T1000 (cell line): ENCODE measurements around the gene ST6GAL1.
"Not testable (repeated sequence)": the region's sequence is repeated elsewhere in the genome, so short reads cannot be mapped to it uniquely, and the experiment has no call there.

Experiments
- DNase-seq: peaks from one replicate; lab custom pipeline; 2025; ENCODE audit warnings: mixed read lengths; lab: John Stamatoyannopoulos, UW

Gene ST6GAL1

DNA sequence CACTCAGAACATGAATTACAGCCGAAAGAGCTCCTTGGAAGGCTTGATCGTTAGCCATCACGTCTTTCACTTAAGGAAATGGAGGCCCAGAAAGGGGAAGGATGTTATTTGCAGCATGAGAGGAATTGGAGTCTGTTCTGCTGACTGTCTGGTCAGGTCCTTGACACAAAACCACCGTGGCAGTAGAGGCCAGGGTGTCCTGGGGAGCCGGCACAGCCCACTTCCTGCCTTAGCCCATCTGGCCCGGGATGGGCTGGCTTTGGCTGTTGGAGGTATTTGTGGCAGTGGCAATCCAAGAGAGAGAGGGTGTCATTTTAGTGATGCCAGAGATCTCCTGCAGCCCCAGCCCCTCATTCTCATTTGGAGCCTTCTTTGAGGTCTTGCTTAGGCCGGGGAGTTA is 37.4 kb downstream of the ST6GAL1 start:
- DNase-seq = no peak

DNA sequence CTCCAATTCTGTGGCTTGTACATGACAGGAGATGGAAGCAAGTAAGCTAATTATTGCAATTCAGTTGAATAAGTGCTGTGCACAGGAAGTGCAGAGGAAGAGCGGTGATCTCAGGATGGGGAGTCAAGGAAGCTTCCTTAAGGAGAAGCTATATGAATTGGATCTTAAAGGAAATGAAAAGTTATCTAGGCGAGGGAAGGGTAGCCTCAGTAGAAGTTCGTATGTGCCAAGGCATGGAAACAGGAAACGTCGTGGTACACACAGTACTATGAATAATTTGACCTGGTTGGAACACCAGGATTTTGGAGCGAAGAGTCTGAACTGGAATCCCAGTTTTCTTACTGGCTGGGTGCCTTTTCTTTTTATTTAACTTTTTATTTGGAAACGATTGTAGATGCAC is 39.3 kb downstream of the ST6GAL1 start:
- DNase-seq = no peak

DNA sequence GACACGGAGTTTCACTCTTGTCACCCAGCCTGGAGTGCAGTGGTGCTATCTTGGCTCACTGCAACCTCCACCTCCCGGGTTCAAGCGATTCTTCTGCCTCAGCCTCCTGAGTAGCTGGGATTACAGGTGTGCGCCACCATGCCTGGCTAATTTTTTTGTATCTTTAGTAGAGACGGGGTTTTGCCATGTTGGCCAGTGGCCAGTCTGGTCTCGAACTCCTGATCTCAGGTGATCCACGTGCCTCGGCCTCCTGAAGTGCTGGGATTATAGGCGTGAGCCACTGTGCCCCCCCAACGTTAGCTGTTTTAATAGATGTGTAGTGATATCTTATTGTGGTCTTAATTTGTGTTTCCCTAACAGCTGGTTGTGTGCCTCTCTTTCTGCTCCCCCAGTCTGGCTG is 40.8 kb downstream of the ST6GAL1 start:
- DNase-seq = not testable (repeated sequence)

DNA sequence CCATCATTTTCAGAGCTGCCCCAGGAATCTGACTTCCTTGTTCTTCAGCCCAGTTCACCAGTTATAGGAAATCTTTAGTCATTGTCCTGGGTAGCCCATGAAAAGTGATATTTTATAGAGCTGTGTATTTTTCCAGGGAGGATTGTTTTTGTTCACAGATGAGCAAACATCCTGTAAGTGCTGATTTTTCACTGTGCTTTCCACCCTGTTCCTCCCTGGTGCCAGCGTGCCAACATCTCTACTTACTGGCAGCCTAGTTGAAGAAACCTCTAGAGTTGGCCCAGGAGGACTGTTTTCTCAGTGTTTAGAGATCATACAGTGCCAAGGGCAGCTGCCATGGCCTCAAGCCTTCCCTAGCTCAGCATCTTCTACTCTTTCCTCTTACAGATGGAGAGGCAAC is 41.3 kb downstream of the ST6GAL1 start:
- no peak for DNase-seq

DNA sequence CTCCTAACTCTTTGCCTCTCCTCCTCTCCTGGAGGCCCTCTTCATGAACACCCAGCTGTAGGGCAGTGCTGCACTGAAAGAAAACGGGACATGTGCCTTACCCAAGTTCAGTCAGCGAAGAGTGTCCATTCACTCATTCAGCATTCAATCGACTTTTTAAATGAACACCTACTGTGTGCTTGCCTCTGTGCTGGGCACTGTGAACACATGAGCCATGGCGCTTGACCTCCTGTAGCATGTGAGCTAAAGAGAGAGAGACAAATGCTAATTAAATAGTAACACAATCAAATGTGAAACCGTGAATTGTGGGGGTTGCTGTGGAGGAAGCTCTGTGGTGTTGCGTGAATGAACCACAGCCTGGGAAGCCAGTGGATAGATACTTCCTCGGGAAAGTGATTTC is 43.4 kb downstream of the ST6GAL1 start:
- DNase-seq = no peak

DNA sequence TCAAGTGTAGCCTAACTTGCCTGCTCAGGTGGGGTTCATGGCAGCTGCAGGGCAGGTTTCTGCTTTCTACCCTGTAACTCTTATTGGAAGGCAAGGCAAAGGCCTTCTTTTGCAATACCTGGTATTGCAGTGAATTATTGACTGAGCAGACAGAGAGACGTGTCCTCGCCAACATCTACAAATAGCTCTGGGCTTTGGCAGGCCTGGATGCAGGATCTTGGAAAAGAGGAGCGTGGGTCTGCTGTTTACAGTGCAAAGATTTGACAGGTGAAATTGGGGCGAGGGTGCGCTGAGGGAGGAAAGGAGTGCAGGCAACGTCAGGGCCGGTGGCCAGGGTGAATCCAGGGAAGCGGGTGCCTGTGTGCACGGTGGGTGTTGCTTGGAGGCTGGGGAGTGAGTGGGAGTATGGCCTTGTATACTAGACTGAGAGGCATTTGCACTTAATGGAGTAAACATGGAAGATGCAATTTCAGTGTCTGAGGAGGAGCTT is 44.5 kb downstream of the ST6GAL1 start:
- no peak for DNase-seq

DNA sequence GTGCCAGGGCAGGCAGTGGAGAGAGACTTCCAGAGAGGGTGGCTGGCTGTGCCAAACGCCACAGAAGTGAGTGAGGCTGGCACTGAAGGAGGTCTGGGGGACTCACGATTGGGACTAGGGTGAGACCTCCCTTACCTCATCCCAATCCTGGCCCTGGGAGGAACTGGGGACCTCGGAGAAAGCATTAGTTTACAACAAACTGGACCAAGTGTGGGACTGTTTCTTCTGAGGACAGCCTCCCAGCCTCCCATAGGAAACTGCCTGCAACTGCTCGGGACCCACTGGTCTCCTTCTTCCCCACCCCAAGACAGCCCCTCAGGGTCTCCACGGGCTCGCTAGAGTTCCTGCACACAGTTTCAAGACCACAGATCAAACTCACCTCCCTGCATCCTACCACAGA is 45.4 kb downstream of the ST6GAL1 start:
- no peak for DNase-seq

DNA sequence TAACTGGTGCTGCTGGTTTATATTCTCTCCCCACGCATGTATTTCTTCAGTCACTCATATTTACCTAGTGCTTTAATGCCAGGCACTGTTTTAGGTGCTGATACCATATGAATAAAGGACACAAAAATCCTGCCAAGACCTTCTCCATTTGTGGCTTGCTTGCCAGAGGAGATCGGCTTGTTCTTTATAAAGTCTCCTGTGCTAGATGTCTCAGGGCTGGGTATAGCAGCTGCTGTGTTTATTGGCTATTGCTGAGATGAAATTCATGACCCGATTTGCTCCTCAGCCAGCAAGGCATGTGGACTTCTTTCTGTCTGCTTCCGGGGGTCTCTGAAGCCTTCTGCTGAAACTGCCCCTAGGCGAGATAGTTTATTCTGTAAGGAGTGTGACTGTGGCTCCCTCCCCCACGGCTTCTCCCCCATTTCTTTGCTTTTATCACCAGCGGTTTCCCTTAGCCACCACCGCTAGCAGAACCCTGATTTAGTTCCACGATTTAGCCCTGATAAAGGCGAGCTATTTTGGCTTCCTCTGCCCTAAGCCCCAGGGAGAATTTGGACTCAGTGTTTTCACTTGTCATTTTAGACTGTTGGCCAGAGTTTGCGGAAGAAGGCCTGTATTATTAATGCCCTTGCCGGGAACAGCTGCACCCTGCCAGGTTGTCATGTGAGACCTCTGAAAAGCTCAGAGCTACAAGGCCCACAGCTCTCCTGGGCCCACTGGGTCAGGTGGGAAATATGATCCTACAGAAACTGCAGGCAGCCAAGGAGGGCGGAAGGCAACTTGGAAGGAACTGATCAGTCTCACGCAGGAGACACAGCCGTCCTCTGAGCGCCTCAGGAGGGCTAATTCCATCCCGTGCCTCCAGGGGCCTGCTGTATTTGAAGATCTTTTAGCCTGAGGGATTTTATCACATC is 46.8 kb downstream of the ST6GAL1 start:
- no peak for DNase-seq

DNA sequence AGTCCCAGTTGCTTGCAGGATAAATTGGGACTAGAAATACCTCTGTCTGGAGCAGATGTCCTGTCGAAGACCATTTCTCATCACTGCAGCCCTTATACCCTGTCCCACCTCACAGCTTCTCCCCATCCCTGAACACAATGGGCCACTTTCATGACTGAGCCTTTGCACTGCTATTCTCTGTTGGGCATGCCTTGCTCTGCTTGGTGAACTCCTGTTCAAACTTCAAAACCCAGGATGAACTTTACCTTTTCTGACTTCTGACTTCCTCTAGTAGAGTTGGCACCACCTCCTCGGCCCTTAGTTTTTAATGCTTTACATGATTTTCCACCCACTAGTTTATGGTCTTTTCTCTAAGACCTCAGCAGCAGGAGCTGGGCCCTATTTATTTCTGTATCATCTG is 48.4 kb downstream of the ST6GAL1 start:
- no peak for DNase-seq

DNA sequence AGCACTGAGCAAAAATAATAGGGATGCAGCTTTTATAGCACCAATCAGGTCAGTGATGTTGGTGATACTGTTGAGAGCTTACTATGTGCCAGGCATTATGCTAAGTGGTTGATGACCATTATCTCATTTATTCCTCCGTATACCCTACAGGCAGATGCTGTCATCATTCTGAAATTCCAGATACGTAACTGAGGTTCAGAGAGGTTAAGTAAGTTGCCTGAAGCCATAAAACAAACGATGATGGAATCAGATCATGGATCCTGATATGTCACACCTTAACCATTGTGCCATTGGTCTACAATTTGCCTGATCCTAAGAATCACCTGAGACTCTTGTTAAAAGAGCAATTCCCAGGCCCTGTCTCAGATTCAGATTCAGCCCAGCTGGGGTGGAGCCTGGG is 49.5 kb downstream of the ST6GAL1 start:
- DNase-seq = no peak

DNA sequence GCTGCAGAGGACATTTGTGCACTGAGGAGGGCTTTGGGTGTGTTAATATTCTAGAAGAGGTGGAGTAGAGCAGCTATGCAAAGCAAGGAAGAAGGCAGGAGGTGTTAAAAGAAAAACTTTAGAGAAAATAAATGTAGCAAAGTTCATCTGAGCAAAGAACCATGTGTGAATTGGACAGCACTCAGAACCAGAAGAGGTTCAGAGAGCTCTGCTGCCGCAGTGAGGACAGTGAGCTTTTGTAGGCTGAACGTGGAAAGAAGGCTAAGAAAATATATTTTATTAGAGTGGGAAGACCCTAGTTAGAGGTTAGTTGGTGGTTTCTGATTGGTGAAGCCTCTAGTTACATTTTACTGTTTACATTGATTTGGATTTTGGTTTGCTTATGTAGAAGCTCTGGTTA is 50.7 kb downstream of the ST6GAL1 start:
- no peak for DNase-seq

DNA sequence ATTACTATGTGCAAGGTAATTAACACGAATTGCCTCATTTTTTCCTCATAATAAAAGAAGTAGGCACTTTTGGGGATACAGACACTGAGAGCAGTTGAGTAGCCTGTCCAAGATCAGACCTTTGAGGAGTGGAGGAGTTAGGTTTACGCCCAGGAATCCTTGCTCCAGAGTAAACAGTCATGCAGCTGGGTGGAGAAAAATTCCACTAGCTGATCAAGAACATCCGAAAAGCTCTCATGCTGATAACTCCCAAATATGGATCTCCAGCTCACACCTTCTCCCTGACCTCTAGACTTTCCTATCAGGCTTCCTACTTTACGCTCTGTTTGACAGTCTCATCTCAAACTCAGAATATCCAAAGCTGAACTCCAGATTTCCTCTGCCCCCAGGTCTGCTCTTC is 53.3 kb downstream of the ST6GAL1 start:
- DNase-seq = no peak

DNA sequence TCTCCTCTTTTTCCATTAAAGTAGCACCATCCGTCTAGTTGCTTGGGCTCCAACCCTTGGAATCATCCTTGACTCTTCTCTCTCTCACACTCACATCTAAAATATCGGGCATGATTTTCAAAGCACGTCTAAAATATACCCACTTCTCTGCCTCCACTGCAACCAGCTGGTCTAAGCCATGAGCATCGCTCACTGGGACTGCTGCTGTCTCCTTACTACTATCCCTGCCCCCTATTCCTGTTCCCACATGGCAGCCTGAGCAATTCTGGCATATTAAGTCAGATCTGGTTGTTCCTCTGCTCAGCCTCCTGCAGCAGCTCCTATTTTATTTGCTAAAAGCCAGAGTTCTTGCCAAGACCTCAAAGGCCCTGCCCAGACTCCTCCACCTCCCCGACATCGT is 53.7 kb downstream of the ST6GAL1 start:
- DNase-seq = no peak

DNA sequence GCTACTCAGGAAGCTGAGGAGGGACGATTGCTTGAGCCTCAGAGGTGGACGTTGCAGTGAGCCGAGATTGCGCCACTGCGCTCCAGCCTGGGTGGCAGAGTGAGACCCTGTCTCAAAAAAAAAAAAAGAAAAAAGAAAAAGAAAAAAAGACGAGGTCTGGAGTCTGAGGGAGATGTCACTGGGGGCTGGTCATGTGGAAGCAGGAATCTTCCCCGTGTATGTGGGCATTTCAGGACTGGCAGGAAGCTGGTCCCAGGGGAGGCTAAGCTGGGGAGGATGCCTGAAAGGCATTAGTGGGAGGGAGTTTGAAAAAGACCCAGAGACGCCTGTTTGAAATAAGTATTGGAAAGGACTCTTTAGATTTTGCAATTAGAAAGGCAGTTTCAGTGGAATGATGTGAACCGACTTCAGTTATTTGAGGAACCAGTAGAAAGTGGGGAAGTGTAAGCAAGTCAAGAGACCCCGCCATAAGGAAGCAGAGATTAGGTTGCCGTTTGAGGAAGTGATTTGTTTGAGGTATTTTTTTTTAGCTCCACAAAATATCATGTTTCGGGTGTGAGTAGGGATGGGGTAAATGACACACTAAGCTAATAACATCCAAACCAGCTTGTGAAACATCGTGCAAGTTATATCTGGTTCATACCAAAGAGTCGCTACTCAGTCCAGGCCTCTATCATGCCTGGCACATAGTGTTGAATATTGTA is 55.5 kb downstream of the ST6GAL1 start:
- no peak for DNase-seq

DNA sequence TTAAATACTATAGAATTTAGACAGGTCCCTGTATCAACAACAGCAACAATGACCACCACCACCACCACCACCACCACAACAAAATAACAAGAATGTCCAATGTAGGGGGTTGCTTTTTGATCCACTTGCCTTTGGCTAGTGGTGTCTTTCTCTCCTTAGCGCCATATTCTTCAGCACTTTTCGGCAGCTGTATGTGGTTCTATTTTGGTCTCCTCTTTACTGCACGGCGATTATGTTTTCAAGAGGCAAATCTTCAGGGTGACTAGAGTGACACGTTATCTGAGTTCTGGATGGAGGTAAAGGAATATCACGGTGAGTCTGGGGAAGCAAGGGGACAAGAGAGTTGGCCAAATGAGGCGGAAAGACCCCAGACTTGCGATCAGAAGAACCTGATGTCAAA is 56.1 kb downstream of the ST6GAL1 start:
- no peak for DNase-seq

DNA sequence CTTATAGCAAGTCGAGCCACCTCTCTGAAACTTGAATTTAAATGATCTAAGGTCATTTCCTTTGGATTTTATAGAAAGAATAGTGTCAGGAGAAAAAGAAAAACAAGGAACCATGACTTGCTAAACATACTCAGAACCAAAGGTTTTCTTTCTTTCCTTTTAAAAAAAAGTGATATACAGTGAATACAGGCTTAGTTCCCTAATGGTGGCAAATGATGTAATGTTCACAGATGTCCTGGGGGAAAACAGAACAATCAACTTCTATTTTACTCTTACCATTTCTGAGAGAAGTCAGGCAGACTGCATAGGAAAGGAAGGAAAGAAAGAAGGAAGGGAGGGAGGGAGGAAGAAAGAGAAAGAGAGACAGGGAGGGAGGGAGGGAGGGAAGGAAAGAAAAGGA is 56.5 kb downstream of the ST6GAL1 start:
- DNase-seq = no peak

DNA sequence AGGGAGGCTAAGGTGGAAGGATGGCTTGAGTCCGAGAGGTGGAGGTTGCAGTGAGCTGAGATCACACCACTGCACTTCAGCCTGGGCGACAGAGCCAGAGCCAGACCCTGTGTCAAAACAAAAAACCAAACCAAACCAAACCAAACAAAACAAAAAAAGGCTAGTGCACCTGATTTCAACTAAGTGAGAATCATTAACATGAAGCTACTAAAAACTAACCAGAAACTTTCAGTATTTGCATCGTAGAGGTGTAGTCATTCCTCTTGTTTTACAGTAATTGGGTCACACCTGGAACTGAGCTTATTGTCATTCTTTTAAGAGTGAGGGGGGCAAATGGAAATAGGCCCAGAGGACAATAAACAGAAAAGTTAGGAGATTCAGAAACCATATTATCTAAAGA is 58.5 kb downstream of the ST6GAL1 start:
- DNase-seq = no peak

DNA sequence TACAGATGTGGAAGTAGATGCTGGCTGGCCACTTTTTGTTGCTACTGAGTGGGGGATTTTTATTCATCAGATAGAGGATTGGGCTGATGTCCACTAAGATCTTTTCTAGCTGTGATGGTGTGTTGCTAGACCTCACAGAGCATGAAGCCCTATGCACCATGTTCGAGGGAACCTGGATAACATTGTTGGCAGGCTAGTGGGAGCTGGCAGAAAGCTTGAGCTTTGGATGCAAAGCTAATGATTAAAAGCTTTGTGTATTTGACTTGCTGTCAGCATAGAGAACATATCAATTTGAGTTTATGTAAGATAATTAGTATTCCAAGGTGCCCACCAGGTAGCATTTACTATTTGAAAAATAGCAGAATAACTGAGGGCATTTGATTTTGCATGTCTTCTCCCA is 59.1 kb downstream of the ST6GAL1 start:
- DNase-seq = no peak

DNA sequence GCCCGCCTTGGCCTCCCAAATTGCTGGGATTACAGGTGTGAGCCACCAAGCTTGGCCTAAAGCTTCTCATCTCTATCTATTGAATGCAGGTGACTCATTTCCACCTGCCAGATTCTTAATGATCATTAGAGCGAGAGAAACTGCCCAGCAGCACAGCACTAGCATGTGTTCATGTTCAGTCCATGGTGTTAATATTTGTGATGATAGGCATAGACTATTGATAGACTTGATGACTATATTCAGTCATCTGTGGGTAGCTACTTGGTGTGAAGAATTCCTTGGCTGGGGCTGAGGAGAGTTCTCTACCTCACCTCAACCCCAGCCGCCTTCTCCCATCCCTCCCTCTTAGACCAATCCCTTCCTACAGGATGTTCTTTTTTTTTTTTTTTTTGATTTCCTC is 60.0 kb downstream of the ST6GAL1 start:
- no peak for DNase-seq

DNA sequence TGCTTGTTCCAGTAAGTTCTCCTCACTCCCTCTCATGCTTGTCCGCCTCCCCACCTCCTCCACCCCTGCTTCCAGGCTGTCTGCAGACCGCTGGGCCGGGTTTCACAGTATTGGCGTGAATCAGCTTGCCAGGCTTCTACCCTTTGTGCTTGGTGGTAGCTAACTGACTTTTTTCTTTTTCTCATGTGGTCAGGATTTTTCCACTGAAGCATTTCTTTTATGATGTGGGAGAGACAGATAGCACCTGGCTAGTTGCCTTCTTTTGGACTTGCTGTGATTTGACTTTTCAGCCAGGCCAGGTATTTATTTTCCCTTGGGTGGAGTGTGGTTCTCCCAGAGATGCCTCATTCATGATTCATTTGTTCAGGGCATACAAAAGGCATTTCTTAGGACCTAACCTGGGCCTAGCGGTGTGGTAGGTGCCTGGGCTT is 60.6 kb downstream of the ST6GAL1 start:
- no peak for DNase-seq

DNA sequence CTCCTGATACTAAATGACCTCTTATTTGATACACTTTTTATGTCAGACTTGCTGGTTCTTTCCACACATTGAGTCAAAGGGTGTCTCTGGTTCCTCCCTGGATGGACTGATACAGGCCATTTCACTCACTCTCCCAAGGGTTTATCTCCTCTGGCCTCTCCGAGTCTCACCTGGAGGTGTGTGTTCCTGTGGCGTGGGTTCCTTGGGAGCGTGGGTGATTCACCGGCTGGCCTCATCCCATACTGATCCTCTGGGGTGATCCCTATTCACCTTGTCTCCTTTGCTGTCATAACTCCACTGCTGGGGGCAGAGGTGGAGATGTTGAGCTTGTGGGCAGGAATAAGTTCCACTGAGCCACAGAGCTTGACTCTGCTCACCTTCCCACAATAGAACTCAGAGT is 61.1 kb downstream of the ST6GAL1 start:
- DNase-seq = no peak

DNA sequence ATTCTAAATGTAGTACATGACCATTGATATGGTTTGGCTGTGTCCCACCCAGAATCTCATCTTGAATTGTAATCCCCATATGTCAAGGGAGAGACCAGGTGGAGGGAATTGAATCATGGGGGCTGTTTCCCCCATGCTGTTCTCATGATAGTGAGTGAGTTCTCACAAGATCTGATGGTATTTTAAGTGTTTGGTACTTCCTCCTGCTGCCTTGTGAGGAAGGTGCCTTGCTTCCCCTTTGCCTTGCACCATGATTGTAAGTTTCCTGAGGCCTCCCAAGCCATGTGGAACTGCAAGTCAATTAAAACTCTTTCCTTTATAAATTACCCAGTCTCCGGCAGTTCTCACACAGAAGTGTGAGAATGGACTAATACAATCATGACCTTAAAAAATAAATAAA is 61.8 kb downstream of the ST6GAL1 start:
- DNase-seq = not testable (repeated sequence)

DNA sequence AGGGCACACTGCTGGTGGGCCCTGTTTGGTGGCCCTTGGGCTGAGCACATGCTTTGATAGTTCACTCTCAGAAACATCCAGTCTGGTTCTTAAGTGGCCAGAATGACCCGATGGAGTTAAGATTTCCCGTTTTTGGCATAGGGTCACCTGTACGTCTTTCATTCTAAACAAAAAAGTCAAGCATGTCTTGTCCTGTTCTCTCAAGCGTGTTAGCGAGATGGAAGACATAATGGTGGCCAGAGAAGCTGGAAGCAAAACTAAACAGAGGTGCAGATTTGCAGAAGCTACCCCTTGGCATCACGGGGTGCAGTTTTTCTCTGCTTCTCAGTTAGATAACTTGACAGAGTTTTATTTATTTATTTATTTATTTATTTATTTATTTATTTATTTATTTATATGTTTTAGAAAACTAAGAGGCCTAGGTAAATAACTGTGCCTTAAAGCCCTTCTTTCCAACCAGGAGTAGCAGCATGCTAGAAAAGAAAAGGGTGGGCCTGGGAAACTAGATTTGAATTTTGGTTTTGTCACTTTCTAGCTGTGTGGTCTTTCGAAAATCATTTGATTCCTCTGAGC is 63.0 kb downstream of the ST6GAL1 start:
- no peak for DNase-seq
